Endothelial cell of umbilical vein (primary cell): ENCODE measurements around the gene NDUFB10. TPM values are rescaled to one million over a fixed set of nuclear protein-coding genes. Genes with fewer than 3 reads are reported as not detected.
A peak's percentile ranks its signal among the peaks of the same experiment; 100 is the strongest.

Experiments
- BruUV-seq: library from RNA; stranded (reverse); fragments of 400-500 nt; replicated peaks from 2 replicates; lab custom pipeline; 2021; lab: Mats Ljungman, UMichigan
- CTCF ChIA-PET: fragments of 300-600, 350-600 bp; sonication (Branson Sonifier 250); formaldehyde crosslinking; loops from one replicate; lab custom pipeline; 2021; ENCODE audit warnings: antibody characterized with exemption, inconsistent platforms; lab: Charles Lee
- POLR2A ChIA-PET: fragments of 300-600, 350-600 bp; sonication (Branson Sonifier 250); formaldehyde crosslinking; loops from one replicate; lab custom pipeline; 2021; ENCODE audit warnings: antibody characterized with exemption, inconsistent platforms; lab: Charles Lee
- DNase-seq: peaks from one replicate; pipeline ENCODE4 v3.0.0-alpha.2; 2011; ENCODE audit warnings: low read depth, low spot score
- FAIRE-seq: peaks from 2 replicates; lab custom pipeline; 2011; peaks lifted over from hg19 to GRCh38; lab: Jason Lieb, UNC
- H2AFZ ChIP-seq: 2 replicates; pipeline ENCODE4 v1.6.0; 2012; ENCODE audit warnings: low read depth, low read length, control low read depth, inconsistent platforms
- H3K27ac ChIP-seq: 2 replicates; pipeline ENCODE4 v1.5.1; 2011; ENCODE audit warnings: low read depth, mild to moderate bottlenecking, control low read depth, low read length, moderate library complexity; ENCODE audit not compliant: insufficient read depth
- H3K27me3 ChIP-seq, 2 experiments: 2 replicates each; pipeline versions ENCODE4 v1.6.0 to v1.6.1; 2011; ENCODE audit warnings: low read length in 2 of 2, mixed read lengths in 1 of 2; ENCODE audit not compliant: control insufficient read depth in 2 of 2, insufficient read depth in 2 of 2
- H3K36me3 ChIP-seq, 2 experiments: 2 replicates in 1 of 2; 3 replicates in 1 of 2; pipeline ENCODE4 v1.5.1; 2011; ENCODE audit warnings: low read length in 2 of 2, mild to moderate bottlenecking in 1 of 2, moderate library complexity in 1 of 2; ENCODE audit not compliant: control insufficient read depth in 2 of 2, insufficient read depth in 2 of 2; ENCODE audit errors: extremely low read depth in 1 of 2
- H3K4me1 ChIP-seq: 3 replicates; pipeline ENCODE4 v1.5.1; 2011; ENCODE audit warnings: mild to moderate bottlenecking, low read length; ENCODE audit not compliant: control insufficient read depth, insufficient read depth; ENCODE audit errors: extremely low read depth
- H3K4me2 ChIP-seq: 2 replicates; pipeline ENCODE4 v1.6.1; 2011; ENCODE audit warnings: low read length, control low read depth, mixed read lengths; ENCODE audit not compliant: insufficient read depth
- H3K4me3 ChIP-seq, 3 experiments: fragments of 200-600 bp in 1 of 3; sonication (generic), shearing (Covaris generic) in 1 of 3; replicated peaks in 1 of 3; 2 replicates each; pipeline ENCODE4 v1.5.1; 2011 to 2016; ENCODE audit warnings: control low read depth in 3 of 3, low read length in 3 of 3, mild to moderate bottlenecking in 2 of 3, inconsistent platforms in 1 of 3, low read depth in 1 of 3, moderate library complexity in 1 of 3; ENCODE audit not compliant: insufficient read depth in 1 of 3
- H3K79me2 ChIP-seq: 2 replicates; pipeline ENCODE4 v1.6.0; 2012; ENCODE audit warnings: low read length, inconsistent platforms; ENCODE audit not compliant: control insufficient read depth, insufficient read depth
- H3K9ac ChIP-seq: replicated peaks from 2 replicates; pipeline ENCODE3; 2011; ENCODE audit warnings: low read length, control low read depth; ENCODE audit not compliant: insufficient read depth; ENCODE audit errors: extremely low read depth
- H3K9me1 ChIP-seq: replicated peaks from 3 replicates; pipeline ENCODE4 v1.6.0; 2011; ENCODE audit warnings: mild to moderate bottlenecking, low read length; ENCODE audit not compliant: control insufficient read depth, insufficient read depth; ENCODE audit errors: extremely low read depth
- H3K9me3 ChIP-seq: replicated peaks from 2 replicates; pipeline ENCODE4 v1.5.1; 2012; ENCODE audit warnings: low read length, inconsistent platforms; ENCODE audit not compliant: control insufficient read depth, insufficient read depth
- H4K20me1 ChIP-seq: replicated peaks from 2 replicates; pipeline ENCODE3; 2011; ENCODE audit warnings: mild to moderate bottlenecking, low read length; ENCODE audit not compliant: control insufficient read depth, insufficient read depth; ENCODE audit errors: extremely low read depth
- EZH2 ChIP-seq: IDR thresholded peaks from 2 replicates; pipeline ENCODE4 v1.6.1; 2012; ENCODE audit warnings: borderline replicate concordance, low read depth, mild to moderate bottlenecking, moderate library complexity, low read length, inconsistent platforms; ENCODE audit not compliant: severe bottlenecking
- FOS ChIP-seq: IDR thresholded peaks from 2 replicates; pipeline ENCODE4 v1.6.1; 2011; ENCODE audit warnings: mild to moderate bottlenecking, low read length, moderate library complexity, borderline replicate concordance; ENCODE audit not compliant: insufficient read depth
- GATA2 ChIP-seq: IDR thresholded peaks from 2 replicates; pipeline ENCODE4 v1.7.0; 2011; ENCODE audit warnings: low read depth, mild to moderate bottlenecking, moderate library complexity, mixed read lengths, low read length; ENCODE audit not compliant: insufficient read length, insufficient read depth
- JUN ChIP-seq: IDR thresholded peaks from 2 replicates; pipeline ENCODE4 v1.6.1; 2011; ENCODE audit warnings: borderline replicate concordance, low read depth; ENCODE audit not compliant: insufficient read length, insufficient read depth
- MAX ChIP-seq: IDR thresholded peaks from 2 replicates; pipeline ENCODE4 v1.6.1; 2011; ENCODE audit not compliant: insufficient read depth, insufficient read length
- MYC ChIP-seq: IDR thresholded peaks from one replicate; pipeline ENCODE4 v1.6.1; 2011; ENCODE audit warnings: mild to moderate bottlenecking, low read depth, low read length
- POLR2A ChIP-seq: IDR thresholded peaks from 2 replicates; pipeline ENCODE4 v1.6.1; 2012; ENCODE audit warnings: low read depth, mild to moderate bottlenecking, control low read depth, low read length
- POLR2AphosphoS5 ChIP-seq: IDR thresholded peaks from 2 replicates; pipeline ENCODE4 v1.6.1; 2012; ENCODE audit warnings: low read depth, mild to moderate bottlenecking, control low read depth, low read length, moderate library complexity; ENCODE audit not compliant: insufficient read depth
- dilution Hi-C: fragments of 300-500 bp; cut with MboI; formaldehyde crosslinking; loops from one replicate; pipeline ENCODE4 v1.15.0; 2019; ENCODE audit warnings: low sequenced_read_pairs; ENCODE audit not compliant: extremely low pct_ligation_motif_present
- intact Hi-C: fragments of 100-400 bp; cut with micrococcal nuclease; formaldehyde crosslinking; loops from one replicate; pipeline ENCODE4 v1.10.0; 2022
- polyA plus RNA-seq, 4 experiments: library from polyadenylated mRNA; depleted of rRNA in 3 of 4; stranded (reverse) in 3 of 4; unstranded in 1 of 4; fragments of >200 nt; gene quantifications; 2 replicates each; pipeline versions ENCODE4 v1.2.1 to v1.2.3, GENCODE V29; 2011 to 2012; ENCODE audit warnings: missing spikeins in 1 of 4
- total RNA-seq: library from RNA; stranded (reverse); gene quantifications from 2 replicates; pipeline ENCODE4 v1.2.3, GENCODE V29; 2021
- TF ChIP-seq, protein P1 (sequence below), 2 donors: IDR thresholded peaks; 1 replicate in 1 of 2; 2 replicates in 1 of 2; pipeline ENCODE4 v1.5.1; 2011; ENCODE audit warnings: low read length in 2 of 2, mild to moderate bottlenecking in 2 of 2, moderate library complexity in 2 of 2, control low read depth in 1 of 2, inconsistent platforms in 1 of 2, low read depth in 1 of 2; ENCODE audit not compliant: insufficient read depth in 1 of 2; ENCODE audit errors: extremely low read depth in 1 of 2

The NDUFB10 gene
- total and polyA plus RNA-seq, 2 donors (not counting 3 experiments of a cell fraction or from before 2014, with no cell fraction given) = 124 to 167 TPM

GRCh38 chr16:1929578-1930337, 29.6 kb upstream of the NDUFB10 start:
- peak overlapping the region in 2 of 3 experiments; percentile 50 to 53 for H3K4me3 ChIP-seq
- BruUV-seq = no TSS peak
- H3K27me3 ChIP-seq = no peaks in the 10 kb centered on the region
- POLR2A ChIA-PET = no interaction called here
- H3K9me1 ChIP-seq = no peaks in the 10 kb centered on the region
- H4K20me1 ChIP-seq = no peaks in the 10 kb centered on the region
- H3K27ac ChIP-seq = no peak overlapping the region
- no peaks in the 10 kb centered on the region for H3K9me3 ChIP-seq
- CTCF ChIA-PET = interaction anchor here (0.5 to 1.6 kb wide), 10 partner anchors 13 to 151 kb away, joined by 3 to 12 read pairs (median 4); no protein-coding TSS in a partner anchor
- DNase-seq (peak; percentile 79), FAIRE-seq (peak; percentile 74)
- peak overlapping the region; percentile 36 for H3K4me2 ChIP-seq
- H2AFZ ChIP-seq = peak overlapping the region; percentile 93
- intact Hi-C loops (loop anchor here (1.0 to 2.0 kb wide), 2 partner anchors 13 to 66 kb away; partner anchors contain the start of gene MSRB1), dilution Hi-C loops (no loop called here)
- H3K4me1 ChIP-seq = no peaks in the 10 kb centered on the region
- no peaks in the 10 kb centered on the region for H3K79me2 ChIP-seq
- TF ChIP-seq POLR2A = no peak
- peak; percentile 45 for TF ChIP-seq MAX
- TF ChIP-seq POLR2AphosphoS5 = peak; percentile 66
- no peak for TF ChIP-seq FOS
- TF ChIP-seq, protein P1, sequence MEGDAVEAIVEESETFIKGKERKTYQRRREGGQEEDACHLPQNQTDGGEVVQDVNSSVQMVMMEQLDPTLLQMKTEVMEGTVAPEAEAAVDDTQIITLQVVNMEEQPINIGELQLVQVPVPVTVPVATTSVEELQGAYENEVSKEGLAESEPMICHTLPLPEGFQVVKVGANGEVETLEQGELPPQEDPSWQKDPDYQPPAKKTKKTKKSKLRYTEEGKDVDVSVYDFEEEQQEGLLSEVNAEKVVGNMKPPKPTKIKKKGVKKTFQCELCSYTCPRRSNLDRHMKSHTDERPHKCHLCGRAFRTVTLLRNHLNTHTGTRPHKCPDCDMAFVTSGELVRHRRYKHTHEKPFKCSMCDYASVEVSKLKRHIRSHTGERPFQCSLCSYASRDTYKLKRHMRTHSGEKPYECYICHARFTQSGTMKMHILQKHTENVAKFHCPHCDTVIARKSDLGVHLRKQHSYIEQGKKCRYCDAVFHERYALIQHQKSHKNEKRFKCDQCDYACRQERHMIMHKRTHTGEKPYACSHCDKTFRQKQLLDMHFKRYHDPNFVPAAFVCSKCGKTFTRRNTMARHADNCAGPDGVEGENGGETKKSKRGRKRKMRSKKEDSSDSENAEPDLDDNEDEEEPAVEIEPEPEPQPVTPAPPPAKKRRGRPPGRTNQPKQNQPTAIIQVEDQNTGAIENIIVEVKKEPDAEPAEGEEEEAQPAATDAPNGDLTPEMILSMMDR (IDR thresholded peaks at IDR 0.05; ENCODE audit: extremely low read depth in 1 of 2, insufficient read depth in 1 of 2, low read depth in 1 of 2, low read length in 2 of 2) = peak; percentile 80 to 98
- TF ChIP-seq GATA2 = no peak
- no peak for TF ChIP-seq MYC
- no peak for TF ChIP-seq EZH2
- TF ChIP-seq JUN = no peak
- peak overlapping the region; percentile 23 for H3K9ac ChIP-seq
- H3K36me3 ChIP-seq = no peaks in the 10 kb centered on the region
